ENCODE measurements around the gene SERPINB12.

Gene SERPINB12

DNA sequence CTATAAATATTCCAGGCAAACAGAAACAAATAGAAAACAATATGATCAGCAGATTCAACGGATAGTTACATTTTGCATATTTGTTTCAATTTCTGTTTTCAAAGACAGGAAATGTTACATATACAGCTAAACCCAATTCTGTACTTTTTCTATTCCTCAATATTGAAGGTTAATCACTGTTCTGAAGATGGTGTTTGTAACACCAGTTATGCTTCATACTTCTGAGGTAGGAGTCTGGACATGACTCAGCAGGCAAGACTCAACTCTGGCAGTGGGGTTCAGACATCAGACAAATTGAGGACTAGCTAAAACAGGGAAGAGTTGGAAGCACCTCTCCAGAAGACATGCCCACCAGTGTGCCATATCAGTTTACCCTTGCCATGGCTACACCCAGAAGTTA is 61.6 kb downstream of the SERPINB12 start:
- no peak for DNase-seq (ENCODE audit: low read depth)

- DNase-seq (ENCODE audit: low read depth): no peak
Observed at GRCh38 chr18:63604791-63605567, 62.8 kb downstream of the SERPINB12 start.

DNA sequence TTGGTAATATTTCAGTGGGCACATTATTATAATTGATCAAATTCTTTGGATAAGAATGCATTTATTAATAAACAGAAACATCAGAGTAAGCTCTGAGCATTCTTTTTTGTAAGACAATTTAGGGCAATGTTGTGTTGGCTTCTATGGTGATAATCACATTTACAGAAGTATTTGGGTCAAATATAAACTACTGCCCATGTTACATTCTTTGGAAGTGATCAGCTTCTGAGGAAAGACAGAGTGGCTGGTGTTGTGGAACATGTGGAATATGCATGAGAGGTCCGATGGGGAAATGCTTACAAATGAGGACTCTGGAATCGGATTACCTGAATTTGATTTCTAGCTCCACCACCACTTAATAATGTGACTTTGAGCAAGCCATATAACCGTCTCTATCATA is 64.4 kb downstream of the SERPINB12 start:
- DNase-seq (ENCODE audit: low read depth): no peak

- no peak for DNase-seq (ENCODE audit: low read depth)
Observed at GRCh38 chr18:63613420-63613819, 71.3 kb downstream of the SERPINB12 start.

- DNase-seq (ENCODE audit: low read depth): no peak
Observed at GRCh38 chr18:63617049-63617914, 75.1 kb downstream of the SERPINB12 start.

DNA sequence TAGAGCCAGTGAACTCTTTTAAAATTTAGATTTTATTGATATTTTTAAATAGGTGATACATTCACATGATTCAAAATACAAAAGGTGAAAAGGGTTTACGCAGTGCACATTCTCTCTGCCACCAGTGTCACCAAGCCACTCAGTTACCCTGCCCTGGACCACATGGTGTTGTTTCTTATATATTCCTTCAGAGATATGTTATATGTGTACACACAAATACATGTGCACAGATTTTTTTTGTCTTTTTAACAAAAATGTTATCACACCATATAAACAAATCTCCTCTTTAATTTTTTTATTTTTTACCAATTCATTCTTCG is 75.7 kb downstream of the SERPINB12 start:
- no peak for DNase-seq (ENCODE audit: low read depth)
